HG03457 (cell line): ENCODE data around the gene MRPL20.

ENCODE experiments used
- ATAC-seq: cut with Tn5 transposase; IDR thresholded peaks from one replicate; pipeline ENCODE4 v1.9.1; 2021; ENCODE audit warnings: moderate number of reproducible peaks; ENCODE audit not compliant: unreplicated experiment

MRPL20 gene

DNA sequence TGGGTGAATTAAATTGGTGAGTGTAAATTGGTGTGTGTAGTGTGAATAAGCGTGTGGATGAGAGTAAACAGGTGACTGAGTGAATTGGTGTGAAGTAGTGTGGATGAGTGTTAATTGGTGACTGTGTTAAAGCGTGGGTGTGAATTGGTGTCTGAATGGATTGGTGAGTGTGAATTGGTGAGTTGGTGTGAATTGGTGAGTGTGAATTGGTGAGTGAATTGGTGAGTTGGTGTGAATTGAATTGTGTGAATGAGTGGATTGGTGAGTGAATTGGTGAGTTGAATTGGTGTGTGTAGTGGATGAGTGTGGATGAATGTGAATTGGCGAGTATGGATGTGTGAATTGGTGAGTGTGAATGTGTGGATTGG, 40.4 kb downstream of the MRPL20 start:
- ATAC-seq, result no peak

- ATAC-seq, result no peak
Measured at GRCh38 chr1:1365875-1366698, 41.0 kb downstream of the MRPL20 start.

DNA sequence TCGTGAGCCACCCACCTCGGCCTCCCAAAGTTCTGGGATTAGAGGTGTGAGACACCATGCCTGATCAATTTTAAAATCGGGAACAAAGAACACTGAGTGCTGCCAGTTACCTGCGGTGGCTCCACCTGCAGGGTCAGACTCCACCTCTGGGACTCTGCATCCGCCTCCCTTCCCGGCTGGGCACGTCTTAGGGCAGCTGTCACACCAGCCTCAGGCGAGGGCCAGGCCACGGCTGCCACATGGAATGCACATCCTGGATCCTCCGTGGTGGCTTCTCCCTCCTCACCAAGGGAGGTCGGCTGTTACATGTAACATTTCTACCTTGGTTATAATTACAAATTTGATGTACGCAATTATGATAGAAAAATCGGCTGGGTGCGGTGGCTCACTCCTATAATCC, 42.8 kb downstream of the MRPL20 start:
- no peak for ATAC-seq

GRCh38 chr1:1361982-1362423, 45.1 kb downstream of the MRPL20 start:
- ATAC-seq, result no peak

GRCh38 chr1:1361233-1361981, 45.7 kb downstream of the MRPL20 start:
- ATAC-seq, result no peak

- no peak for ATAC-seq
Measured at GRCh38 chr1:1360506-1361169, 46.5 kb downstream of the MRPL20 start.

- no peak for ATAC-seq
Measured at GRCh38 chr1:1359664-1360468, 47.2 kb downstream of the MRPL20 start.

GRCh38 chr1:1359308-1359663, 47.8 kb downstream of the MRPL20 start:
- ATAC-seq, result no peak

DNA sequence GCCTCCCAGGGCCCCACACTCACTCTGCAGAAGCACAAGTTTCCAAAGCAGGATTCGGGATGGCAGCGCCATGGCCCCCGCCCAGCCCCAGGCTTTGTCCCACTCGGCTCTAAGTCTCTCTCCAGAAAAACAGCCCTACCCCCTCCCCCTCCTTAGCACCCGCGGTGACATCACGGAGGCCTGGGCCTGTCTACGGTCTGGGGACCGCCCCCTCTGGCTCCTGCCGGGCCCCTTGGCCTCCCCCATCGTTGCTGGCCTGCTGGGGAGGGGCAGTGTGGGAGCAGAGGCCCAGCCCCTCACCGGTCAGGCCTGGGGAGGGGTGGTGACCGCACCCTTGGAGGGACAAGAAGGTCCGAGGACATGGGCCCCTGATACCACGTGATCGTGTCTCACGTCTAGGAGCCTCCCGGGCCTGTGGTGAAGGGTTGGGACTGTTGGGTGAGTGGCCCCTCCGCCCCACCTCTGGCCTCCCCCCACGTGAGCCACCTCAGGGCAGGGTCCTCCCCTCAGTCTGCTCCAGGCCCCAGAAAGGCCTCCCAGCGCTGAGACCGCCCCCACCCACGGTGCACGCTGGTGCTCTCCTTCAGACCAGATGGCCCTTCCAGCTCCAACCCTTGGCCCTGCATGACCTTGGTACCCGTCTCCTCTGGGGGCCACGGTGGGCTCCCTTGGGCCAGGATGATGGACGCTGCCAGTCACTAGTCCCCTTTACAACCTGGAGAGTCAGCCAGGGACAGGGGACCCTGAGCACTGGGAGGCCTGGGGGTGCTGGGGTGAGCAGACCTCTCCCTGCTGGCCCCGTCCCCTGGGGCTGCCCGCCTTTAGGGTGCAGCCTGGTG, 48.4 kb downstream of the MRPL20 start, which contains the start of gene MXRA8:
Gene MXRA8, minus strand, starts transcription at position 123 of the 839 bp plus-strand sequence. Its CDS starts 51 bp downstream, at position 72.
- no peak for ATAC-seq

DNA sequence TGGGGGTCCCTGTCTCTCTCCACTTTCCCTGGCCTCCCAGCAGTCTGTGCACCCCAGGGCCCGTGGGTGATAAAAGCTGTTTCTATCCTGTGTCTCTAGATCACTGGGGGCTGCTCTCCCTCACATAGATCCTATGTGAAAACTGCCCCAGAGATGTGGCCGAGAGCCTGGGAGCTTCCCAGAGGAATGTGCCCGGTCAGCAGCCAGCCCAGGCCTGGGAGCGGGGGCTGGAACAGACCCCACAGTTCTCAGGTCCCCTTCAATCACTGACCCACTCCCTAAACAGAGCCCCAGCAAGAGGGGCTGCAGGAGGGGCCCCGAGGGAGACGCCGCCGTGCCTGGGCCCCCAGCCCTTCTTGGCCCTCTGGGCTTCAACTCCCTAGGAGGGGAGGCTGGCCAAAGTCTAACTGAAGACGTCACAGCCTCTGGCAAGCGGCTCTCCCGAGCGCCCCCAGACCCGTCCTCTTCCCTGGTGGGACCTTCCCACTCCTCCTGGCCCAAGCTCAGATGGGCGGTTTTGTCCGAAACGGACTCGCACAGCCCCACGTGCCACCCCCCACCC, 49.1 kb downstream of the MRPL20 start:
- ATAC-seq, result no peak

DNA sequence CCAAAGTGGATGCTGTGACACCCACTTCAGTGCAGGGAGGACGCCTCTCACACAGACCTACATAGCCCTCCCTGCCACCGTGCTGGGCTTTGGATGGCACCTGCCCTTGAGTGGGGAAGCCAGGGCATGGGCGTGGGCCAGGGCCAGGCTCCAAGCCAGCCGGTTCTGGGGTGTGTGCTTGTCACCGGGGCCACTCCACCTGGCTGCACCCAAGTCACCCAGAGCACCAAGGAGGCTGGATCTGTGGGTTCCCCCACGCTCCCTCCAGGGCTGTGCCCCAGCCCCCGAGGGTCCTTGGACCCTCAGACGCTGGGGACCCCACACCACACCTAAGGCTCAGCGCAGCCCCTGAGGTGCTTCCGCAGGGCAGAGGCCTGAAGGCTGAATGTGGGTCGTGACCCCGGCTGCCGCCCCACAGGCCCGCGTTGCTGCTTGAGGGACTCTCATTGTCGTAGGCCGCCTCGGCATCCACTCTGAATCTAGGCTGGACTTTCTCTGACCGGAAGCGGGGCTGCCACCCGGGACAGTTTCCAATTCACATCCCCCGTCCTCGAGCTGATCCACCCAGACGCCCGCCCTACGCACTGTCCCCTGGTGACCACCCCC, 50.2 kb downstream of the MRPL20 start:
- ATAC-seq, result no peak

- ATAC-seq, result no peak
Measured at GRCh38 chr1:1356166-1356795, 50.8 kb downstream of the MRPL20 start.

- no peak for ATAC-seq
Measured at GRCh38 chr1:1355416-1355815, 51.7 kb downstream of the MRPL20 start.

DNA sequence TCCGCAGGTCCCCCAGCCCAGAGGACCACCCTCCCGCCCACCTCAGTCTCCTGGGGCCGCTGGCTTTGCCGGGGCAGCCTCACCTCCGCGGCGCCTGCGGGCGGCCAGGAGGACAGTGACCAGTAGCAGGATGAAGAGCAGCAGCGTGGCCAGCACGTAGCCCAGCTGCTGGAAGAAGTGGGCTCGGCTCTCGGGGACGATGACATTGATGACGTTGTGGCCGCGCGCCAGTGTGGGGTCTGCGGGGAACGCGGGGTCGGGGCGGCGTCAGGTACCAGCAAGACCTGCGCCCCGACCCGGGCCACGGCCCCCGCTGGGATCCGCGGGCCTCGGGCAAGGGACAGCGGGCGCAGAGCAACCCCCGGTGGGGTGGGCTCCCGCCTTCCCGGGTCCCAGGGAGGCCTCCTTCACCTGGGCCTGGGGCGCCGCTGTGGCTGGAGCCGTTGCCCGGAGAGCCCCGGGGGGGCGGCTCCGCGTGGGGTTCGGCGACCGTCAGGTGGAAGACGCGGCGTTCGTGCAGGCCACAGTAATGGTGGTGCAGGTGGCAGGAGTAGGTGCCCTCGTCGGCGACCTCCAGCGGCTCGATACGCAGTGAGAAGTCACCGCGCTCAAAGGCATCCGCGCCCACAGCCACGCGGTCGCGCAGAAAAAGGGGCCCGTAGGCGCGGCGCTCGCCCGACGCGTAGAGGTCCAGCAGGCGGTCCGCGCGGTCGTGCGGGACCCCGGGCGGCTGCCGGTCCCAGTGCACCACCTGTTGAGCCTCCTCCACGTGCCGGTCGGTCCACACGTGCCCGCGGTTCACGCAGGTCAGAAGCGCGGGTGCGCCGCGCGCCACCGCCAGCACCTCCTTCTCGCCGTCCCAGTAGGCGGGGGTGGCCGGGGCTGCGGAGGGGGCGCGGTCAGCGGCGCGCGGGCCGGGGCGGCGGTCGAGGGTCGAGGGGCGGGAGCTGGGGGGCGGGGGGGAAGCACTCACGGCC, 52.5 kb downstream of the MRPL20 start:
- ATAC-seq, result no peak

- ATAC-seq, result no peak
Measured at GRCh38 chr1:1353389-1354151, 53.5 kb downstream of the MRPL20 start.

GRCh38 chr1:1352786-1353388, 54.2 kb downstream of the MRPL20 start:
- no peak for ATAC-seq
